ENCODE results near the gene DIPK1B. TPM values are rescaled to one million over a fixed set of nuclear protein-coding genes. Genes with fewer than 3 reads are reported as not detected.
A peak's percentile ranks its signal among the peaks of the same experiment; 100 is the strongest.

DIPK1B gene
- total RNA-seq, 4 donors from 2014 or later = 7.8 to 24.4 (median 11.2) TPM

GRCh38 chr9:136678034-136678433 lies 34.3 kb upstream of the DIPK1B start:
- no peak overlapping the region for H3K4me3 ChIP-seq
- H3K36me3 ChIP-seq = peaks cover 0 to 50% of the 10 kb centered on the region in 2 donors
- TF ChIP-seq POLR2A (IDR thresholded peaks at IDR 0.05) (no peak), EP300 (IDR thresholded peaks at IDR 0.05) (no peak), POLR2AphosphoS5 (IDR thresholded peaks at IDR 0.05) (no peak)
- TF ChIP-seq, protein P1, sequence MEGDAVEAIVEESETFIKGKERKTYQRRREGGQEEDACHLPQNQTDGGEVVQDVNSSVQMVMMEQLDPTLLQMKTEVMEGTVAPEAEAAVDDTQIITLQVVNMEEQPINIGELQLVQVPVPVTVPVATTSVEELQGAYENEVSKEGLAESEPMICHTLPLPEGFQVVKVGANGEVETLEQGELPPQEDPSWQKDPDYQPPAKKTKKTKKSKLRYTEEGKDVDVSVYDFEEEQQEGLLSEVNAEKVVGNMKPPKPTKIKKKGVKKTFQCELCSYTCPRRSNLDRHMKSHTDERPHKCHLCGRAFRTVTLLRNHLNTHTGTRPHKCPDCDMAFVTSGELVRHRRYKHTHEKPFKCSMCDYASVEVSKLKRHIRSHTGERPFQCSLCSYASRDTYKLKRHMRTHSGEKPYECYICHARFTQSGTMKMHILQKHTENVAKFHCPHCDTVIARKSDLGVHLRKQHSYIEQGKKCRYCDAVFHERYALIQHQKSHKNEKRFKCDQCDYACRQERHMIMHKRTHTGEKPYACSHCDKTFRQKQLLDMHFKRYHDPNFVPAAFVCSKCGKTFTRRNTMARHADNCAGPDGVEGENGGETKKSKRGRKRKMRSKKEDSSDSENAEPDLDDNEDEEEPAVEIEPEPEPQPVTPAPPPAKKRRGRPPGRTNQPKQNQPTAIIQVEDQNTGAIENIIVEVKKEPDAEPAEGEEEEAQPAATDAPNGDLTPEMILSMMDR (IDR thresholded peaks at IDR 0.05) = no peak
- ATAC-seq = no peak
- no peaks in the 10 kb centered on the region for H3K9me3 ChIP-seq
- no CpG with 5 or more reads among the region's 15 CpGs for WGBS, 2 donors (ENCODE audit: low coverage in 1 of 2)
- no peak overlapping the region for H3K27ac ChIP-seq
- peaks cover 0 to 15% (median 0%) of the 10 kb centered on the region in 3 donors for H3K4me1 ChIP-seq
- H3K27me3 ChIP-seq = no peaks in the 10 kb centered on the region

DNA sequence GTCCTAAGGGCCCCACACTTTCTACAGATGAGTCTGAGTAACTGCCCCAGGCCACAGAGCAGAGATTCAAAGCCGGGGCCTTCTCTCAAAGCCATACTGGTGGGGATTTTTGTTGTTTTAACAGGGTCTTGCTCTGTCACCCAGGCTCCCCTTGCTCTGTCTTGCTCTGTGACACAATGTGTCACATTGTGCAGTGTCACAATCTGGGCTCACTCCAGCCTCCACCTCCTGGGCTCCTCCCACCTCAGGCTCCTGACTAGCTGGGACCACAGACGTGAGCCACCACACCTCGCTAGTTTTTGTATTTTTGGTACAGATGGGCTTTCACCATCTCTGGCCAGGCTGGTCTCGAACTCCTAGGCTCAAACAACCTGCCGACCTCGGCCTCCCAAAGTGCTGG lies 33.7 kb upstream of the DIPK1B start:
- TF ChIP-seq POLR2AphosphoS5 (IDR thresholded peaks at IDR 0.05) (no peak), EP300 (IDR thresholded peaks at IDR 0.05) (no peak), POLR2A (IDR thresholded peaks at IDR 0.05) (no peak)
- TF ChIP-seq, protein P1 (IDR thresholded peaks at IDR 0.05) = no peak
- no peak overlapping the region for H3K4me3 ChIP-seq
- no peaks in the 10 kb centered on the region for H3K27me3 ChIP-seq
- WGBS, 2 donors (ENCODE audit: low coverage in 1 of 2) = 52 to 91% methylated on average over 2 to 6 of the region's 6 CpGs
- H3K9me3 ChIP-seq = no peaks in the 10 kb centered on the region
- no peak overlapping the region for H3K27ac ChIP-seq
- ATAC-seq = no peak
- H3K36me3 ChIP-seq = peaks cover 0 to 44% of the 10 kb centered on the region in 2 donors
- H3K4me1 ChIP-seq = peaks cover 0 to 15% (median 2%) of the 10 kb centered on the region in 3 donors

- Histone ChIP-seq H3K27me3 (no peaks in the 10 kb centered on the region), H3K4me3 (no peak overlapping the region), H3K27ac (no peak overlapping the region), H3K9me3 (no peaks in the 10 kb centered on the region), H3K36me3 (peaks cover 0 to 35% of the 10 kb centered on the region in 2 donors), H3K4me1 (peaks cover 0 to 22% (median 2%) of the 10 kb centered on the region in 3 donors)
- 39% methylated on average over 3 of the region's 22 CpGs; no CpG with 5 or more reads in 1 of the 2 donors for WGBS, 2 donors (ENCODE audit: low coverage in 1 of 2)
- peak; percentile 17 for ATAC-seq
- no peak for TF ChIP-seq EP300 (IDR thresholded peaks at IDR 0.05)
- TF ChIP-seq, protein P1 (IDR thresholded peaks at IDR 0.05) = no peak
Measured at GRCh38 chr9:136679431-136679941, 32.9 kb upstream of the DIPK1B start.

DNA sequence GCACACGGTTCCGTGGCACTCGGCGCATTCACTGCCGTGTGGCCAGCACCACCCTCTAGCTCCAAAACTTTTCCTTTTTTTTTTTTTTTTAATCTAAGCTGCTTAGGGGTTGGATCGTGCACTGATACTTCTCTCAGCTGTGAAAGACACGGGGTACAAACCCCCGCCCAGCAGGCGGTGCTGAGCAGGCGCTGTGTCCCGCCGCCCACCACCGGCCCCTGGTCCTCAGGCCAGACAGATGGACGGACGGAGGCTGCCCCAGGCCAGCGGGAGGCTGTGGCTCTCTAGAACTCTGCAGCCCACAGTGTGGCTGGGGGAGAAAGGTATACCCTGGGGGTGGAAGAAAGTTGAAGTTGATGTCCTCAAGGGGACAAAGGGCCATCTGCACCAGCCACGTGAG lies 31.3 kb upstream of the DIPK1B start:
- TF ChIP-seq, protein P1 (IDR thresholded peaks at IDR 0.05) = no peak
- TF ChIP-seq POLR2AphosphoS5 (IDR thresholded peaks at IDR 0.05) = no peak
- TF ChIP-seq EP300 (IDR thresholded peaks at IDR 0.05) = no peak
- no peak for TF ChIP-seq POLR2A (IDR thresholded peaks at IDR 0.05)
- Histone ChIP-seq H3K27me3 (no peaks in the 10 kb centered on the region), H3K4me1 (peaks cover 0 to 38% (median 12%) of the 10 kb centered on the region in 3 donors), H3K36me3 (peaks cover 0 to 21% of the 10 kb centered on the region in 2 donors), H3K4me3 (no peak overlapping the region), H3K9me3 (no peaks in the 10 kb centered on the region), H3K27ac (no peak overlapping the region)
- no peak for ATAC-seq
- WGBS, 2 donors (ENCODE audit: low coverage in 1 of 2) = 96 to 100% methylated on average over 2 to 5 of the region's 17 CpGs

GRCh38 chr9:136681945-136682699 lies 30.2 kb upstream of the DIPK1B start:
- Histone ChIP-seq H3K4me3 (no peak overlapping the region), H3K9me3 (no peaks in the 10 kb centered on the region), H3K4me1 (peaks cover 0 to 44% (median 16%) of the 10 kb centered on the region in 3 donors), H3K27me3 (no peaks in the 10 kb centered on the region), H3K27ac (no peak overlapping the region), H3K36me3 (peaks cover 0 to 10% of the 10 kb centered on the region in 2 donors)
- TF ChIP-seq POLR2A (IDR thresholded peaks at IDR 0.05) = no peak
- TF ChIP-seq POLR2AphosphoS5 (IDR thresholded peaks at IDR 0.05) = no peak
- TF ChIP-seq EP300 (IDR thresholded peaks at IDR 0.05) = no peak
- TF ChIP-seq, protein P1 (IDR thresholded peaks at IDR 0.05) = no peak
- 91 to 100% methylated on average over 1 to 4 of the region's 20 CpGs for WGBS, 2 donors (ENCODE audit: low coverage in 1 of 2)
- no peak for ATAC-seq
